Uterus (tissue), 4 donors: ENCODE data around the gene ENOSF1. TPM values are rescaled to one million over a fixed set of nuclear protein-coding genes. Genes with fewer than 3 reads are reported as not detected.

Source experiments
- DNase-seq, 2 donors: peaks; one replicate each; pipeline ENCODE4 v3.0.0-alpha.2; 2019 to 2020
- H3K27ac ChIP-seq, 2 donors: fragments of 200-600 bp; sonication (generic); 1 replicate in 1 of 2; 2 replicates in 1 of 2; pipeline ENCODE4 v1.5.1; 2016 to 2018
- H3K27me3 ChIP-seq, 2 donors: fragments of 200-600 bp; sonication (generic); one replicate each; pipeline ENCODE4 v1.5.1; 2018 to 2019; ENCODE audit warnings: control low read depth in 1 of 2
- H3K36me3 ChIP-seq, 2 donors: fragments of 200-600 bp; sonication (generic); one replicate each; pipeline ENCODE4 v1.5.1; 2019; ENCODE audit warnings: control low read depth in 1 of 2
- H3K4me1 ChIP-seq, 2 donors: fragments of 200-600 bp; sonication (generic); one replicate each; pipeline ENCODE4 v1.5.1; 2018 to 2019; ENCODE audit warnings: control low read depth in 1 of 2
- H3K4me3 ChIP-seq, 2 donors: fragments of 200-600 bp; sonication (generic); 1 replicate in 1 of 2; 2 replicates in 1 of 2; pipeline ENCODE4 v1.5.1; 2018 to 2019; ENCODE audit warnings: mild to moderate bottlenecking in 1 of 2
- H3K9me3 ChIP-seq, 2 donors: fragments of 200-600 bp; sonication (generic); one replicate each; pipeline ENCODE4 v1.5.1; 2019; ENCODE audit warnings: control low read depth in 1 of 2
- CTCF ChIP-seq, 4 experiments: fragments of 200-600 bp in 2 of 4; fragments of 450-650 bp in 2 of 4; sonication (generic) in 2 of 4; IDR thresholded peaks; one replicate each; pipeline ENCODE4 v1.5.1; 2016 to 2019; ENCODE audit warnings: antibody characterized with exemption in 4 of 4, mild to moderate bottlenecking in 2 of 4, moderate library complexity in 1 of 4
- POLR2A ChIP-seq, 2 donors: fragments of 450-650 bp; IDR thresholded peaks; one replicate each; pipeline ENCODE4 v1.6.1; 2016; ENCODE audit warnings: antibody characterized with exemption in 2 of 2, mild to moderate bottlenecking in 1 of 2, moderate library complexity in 1 of 2
- intact Hi-C: fragments of 100-400 bp; cut with DNase I; formaldehyde crosslinking; loops from one replicate; pipeline ENCODE4 v1.15.1; 2023; ENCODE audit warnings: low total_unique reads
- total RNA-seq, 4 donors: library from RNA; depleted of rRNA in 3 of 4; stranded (reverse); fragments of >200 nt in 3 of 4; gene quantifications; one replicate each; pipeline versions ENCODE4 v1.1.0 to v1.2.4, GENCODE V29; 2014 to 2023
- donor health status: DM: yes; HTN: yes; CAD: no.

The ENOSF1 gene
- total RNA-seq, 4 donors from 2014 or later: 12.0 to 110 (median 38.5) TPM

GRCh38 chr18:725646-726045 lies 13.2 kb upstream of the ENOSF1 start:
- Histone ChIP-seq H3K9me3 (no peaks in the 10 kb centered on the region), H3K27me3 (no peaks in the 10 kb centered on the region), H3K27ac (no peak overlapping the region), H3K4me3 (no peak overlapping the region), H3K4me1 (no peaks in the 10 kb centered on the region), H3K36me3 (no peaks in the 10 kb centered on the region)
- TF ChIP-seq CTCF (IDR thresholded peaks at IDR 0.05) (no peak), POLR2A (IDR thresholded peaks at IDR 0.05) (no peak)
- no peak for DNase-seq
- intact Hi-C loops: no loop called here

GRCh38 chr18:723541-724080 lies 11.2 kb upstream of the ENOSF1 start:
- no peak for DNase-seq
- Histone ChIP-seq H3K4me1 (no peaks in the 10 kb centered on the region), H3K27me3 (no peaks in the 10 kb centered on the region), H3K4me3 (no peak overlapping the region), H3K27ac (no peak overlapping the region), H3K36me3 (no peaks in the 10 kb centered on the region), H3K9me3 (no peaks in the 10 kb centered on the region)
- intact Hi-C loops: no loop called here
- TF ChIP-seq POLR2A (IDR thresholded peaks at IDR 0.05) (no peak), CTCF (IDR thresholded peaks at IDR 0.05) (no peak)

GRCh38 chr18:717003-717402 lies 4.6 kb upstream of the ENOSF1 start:
- Histone ChIP-seq H3K27ac (no peak overlapping the region), H3K27me3 (no peaks in the 10 kb centered on the region), H3K4me1 (no peaks in the 10 kb centered on the region), H3K9me3 (no peaks in the 10 kb centered on the region), H3K4me3 (no peak overlapping the region), H3K36me3 (no peaks in the 10 kb centered on the region)
- TF ChIP-seq CTCF (IDR thresholded peaks at IDR 0.05) (no peak), POLR2A (IDR thresholded peaks at IDR 0.05) (no peak)
- intact Hi-C loops: no loop called here
- no peak for DNase-seq

GRCh38 chr18:715626-716025 lies 3.2 kb upstream of the ENOSF1 start:
- H3K9me3 ChIP-seq: no peaks in the 10 kb centered on the region
- intact Hi-C loops: no loop called here
- H3K36me3 ChIP-seq: no peaks in the 10 kb centered on the region
- peaks cover 0 to under 1% of the 10 kb centered on the region in 2 donors for H3K4me1 ChIP-seq
- TF ChIP-seq POLR2A (IDR thresholded peaks at IDR 0.05) (no peak), CTCF (IDR thresholded peaks at IDR 0.05) (no peak)
- no peak for DNase-seq
- no peak overlapping the region for H3K4me3 ChIP-seq
- H3K27me3 ChIP-seq: no peaks in the 10 kb centered on the region
- H3K27ac ChIP-seq: no peak overlapping the region

- Histone ChIP-seq H3K4me1 (peaks cover 3 to 7% of the 10 kb centered on the region in 2 donors), H3K36me3 (no peaks in the 10 kb centered on the region), H3K27me3 (no peaks in the 10 kb centered on the region), H3K27ac (peak overlapping the region in 1 of 2 donors; percentile 82), H3K9me3 (no peaks in the 10 kb centered on the region), H3K4me3 (peak overlapping the region in 1 of 2 donors; percentile 67)
- intact Hi-C loops: no loop called here
- no peak for DNase-seq
- TF ChIP-seq POLR2A (IDR thresholded peaks at IDR 0.05) (no peak), CTCF (IDR thresholded peaks at IDR 0.05) (no peak)
Observed at GRCh38 chr18:713135-713490, 683 bp upstream of the ENOSF1 start.
